HCT116 (cell line): ENCODE measurements around the gene MDP1. TPM values are rescaled to one million over a fixed set of nuclear protein-coding genes. Genes with fewer than 3 reads are reported as not detected.

Source experiments
- ATAC-seq: fragments of 200-7000 bp; cut with Tn5 transposase; 2 replicates; pipeline ENCODE4 v1.9.1; 2020; ENCODE audit warnings: mild to moderate bottlenecking, moderate library complexity
- BruUV-seq: library from RNA; stranded (reverse); fragments of 400-500 nt; replicated peaks from 2 replicates; lab custom pipeline; 2021; lab: Mats Ljungman, UMichigan
- CTCF ChIA-PET: fragments of 300-600 bp; sonication (Branson Sonifier 250); formaldehyde crosslinking; loops from one replicate; lab custom pipeline; 2021; ENCODE audit warnings: antibody characterized with exemption; lab: Charles Lee
- POLR2A ChIA-PET: fragments of 300-600, 350-600 bp; sonication (Branson Sonifier 250); formaldehyde crosslinking; loops from one replicate; lab custom pipeline; 2021; ENCODE audit warnings: antibody characterized with exemption; lab: Charles Lee
- RAD21 ChIA-PET, 2 experiments: fragments of 300-600 bp; sonication (Branson Sonifier 250); formaldehyde crosslinking; loops; one replicate each; lab custom pipeline; 2023; ENCODE audit warnings: low total read pairs in 2 of 2; ENCODE audit not compliant: uncharacterized antibody in 2 of 2, unreplicated experiment in 2 of 2, low non-redundant PET in 1 of 2; lab: Charles Lee
- DNase-seq: peaks from one replicate; pipeline ENCODE4 v3.0.0-alpha.2; 2010; ENCODE audit warnings: low read depth, low spot score
- H2AFZ ChIP-seq: fragments of 200-600 bp; shearing (Covaris generic), sonication (generic); 2 replicates; pipeline ENCODE4 v1.6.1; 2017; ENCODE audit warnings: low read depth, mixed run types, mixed read lengths, antibody characterized with exemption, low read length; ENCODE audit not compliant: poor library complexity, severe bottlenecking
- H3K27ac ChIP-seq: 2 replicates; pipeline ENCODE4 v1.5.1; 2012; ENCODE audit warnings: low read depth, low read length
- H3K27me3 ChIP-seq: fragments of 200-600 bp; sonication (generic); 2 replicates; pipeline ENCODE4 v1.6.1; 2016; ENCODE audit warnings: mixed run types, low read length, mixed read lengths; ENCODE audit not compliant: insufficient read depth
- H3K36me3 ChIP-seq, 2 experiments: fragments of 200-500 bp in 1 of 2; fragments of 200-600 bp in 1 of 2; sonication (Bioruptor generic) in 1 of 2; sonication (generic) in 1 of 2; 2 replicates each; pipeline versions ENCODE4 v1.5.1 to v1.6.1; 2014 to 2016; ENCODE audit warnings: low read length in 2 of 2, inconsistent platforms in 1 of 2, mixed read lengths in 1 of 2, mixed run types in 1 of 2; ENCODE audit not compliant: insufficient read depth in 2 of 2, control insufficient read depth in 1 of 2
- H3K4me1 ChIP-seq, 2 experiments: fragments of 200-600 bp in 1 of 2; sonication (generic) in 1 of 2; 2 replicates each; pipeline versions ENCODE4 v1.5.1 to v1.6.1; 2012 to 2017; ENCODE audit warnings: low read length in 2 of 2, inconsistent platforms in 1 of 2, mild to moderate bottlenecking in 1 of 2, mixed read lengths in 1 of 2, mixed run types in 1 of 2, moderate library complexity in 1 of 2; ENCODE audit not compliant: insufficient read depth in 2 of 2, control insufficient read depth in 1 of 2
- H3K4me2 ChIP-seq: fragments of 200-600 bp; sonication (generic); 2 replicates; pipeline ENCODE4 v1.6.1; 2017; ENCODE audit warnings: mixed run types, low read length, mixed read lengths
- H3K4me3 ChIP-seq, 2 experiments: fragments of 200-600 bp in 1 of 2; sonication (generic) in 1 of 2; replicated peaks in 1 of 2; 2 replicates each; pipeline ENCODE4 v1.5.1; 2011 to 2016; ENCODE audit warnings: low read length in 2 of 2, control low read depth in 1 of 2, low read depth in 1 of 2, mild to moderate bottlenecking in 1 of 2, mixed read lengths in 1 of 2, mixed run types in 1 of 2
- H3K79me2 ChIP-seq: fragments of 200-600 bp; sonication (generic); 2 replicates; pipeline ENCODE4 v1.6.1; 2017; ENCODE audit warnings: mild to moderate bottlenecking, mixed run types, low read length, moderate library complexity, mixed read lengths; ENCODE audit not compliant: insufficient read depth
- H3K9ac ChIP-seq: fragments of 200-600 bp; sonication (generic); 2 replicates; pipeline ENCODE4 v1.6.1; 2016; ENCODE audit warnings: low read length, mixed read lengths
- H3K9me2 ChIP-seq: fragments of 200-600 bp; sonication (generic), shearing (Covaris generic); 2 replicates; pipeline ENCODE4 v1.6.1; 2017; ENCODE audit warnings: mixed run types, mild to moderate bottlenecking, moderate library complexity; ENCODE audit not compliant: insufficient read depth
- H3K9me3 ChIP-seq, 2 experiments: fragments of 200-500 bp in 1 of 2; fragments of 200-600 bp in 1 of 2; sonication (Bioruptor generic) in 1 of 2; sonication (generic) in 1 of 2; 2 replicates each; pipeline ENCODE4 v1.6.1; 2014 to 2017; ENCODE audit warnings: low read length in 2 of 2, mixed read lengths in 2 of 2, inconsistent platforms in 1 of 2, low read depth in 1 of 2, mild to moderate bottlenecking in 1 of 2, mixed run types in 1 of 2, moderate library complexity in 1 of 2; ENCODE audit not compliant: control insufficient read depth in 1 of 2, insufficient read depth in 1 of 2
- H4K20me1 ChIP-seq: fragments of 200-600 bp; sonication (generic), shearing (Covaris generic); 2 replicates; pipeline ENCODE4 v1.6.1; 2017; ENCODE audit warnings: mixed run types, mild to moderate bottlenecking, moderate library complexity; ENCODE audit not compliant: insufficient read depth
- ATF3 ChIP-seq: IDR thresholded peaks from 2 replicates; pipeline ENCODE4 v1.6.1; 2012
- CTCF ChIP-seq, 3 experiments: fragments of 200-600 bp in 1 of 3; sonication (generic) in 1 of 3; IDR thresholded peaks in 2 of 3; conservative IDR thresholded peaks in 1 of 3; 2 replicates each; pipeline ENCODE4 v1.5.1; 2012 to 2017; ENCODE audit warnings: low read depth in 2 of 3, low read length in 2 of 3, antibody characterized with exemption in 1 of 3, borderline replicate concordance in 1 of 3, control low read depth in 1 of 3, mild to moderate bottlenecking in 1 of 3, mixed read lengths in 1 of 3, mixed run types in 1 of 3, moderate library complexity in 1 of 3; ENCODE audit not compliant: insufficient read depth in 1 of 3
- EZH2phosphoT487 ChIP-seq: fragments of 200-600 bp; IDR thresholded peaks from 2 replicates; pipeline ENCODE4 v1.6.1; 2018; ENCODE audit warnings: antibody characterized with exemption, borderline replicate concordance
- FOSL1 ChIP-seq: IDR thresholded peaks from 2 replicates; pipeline ENCODE4 v1.6.1; 2012; ENCODE audit warnings: low read depth
- JUND ChIP-seq: IDR thresholded peaks from 2 replicates; pipeline ENCODE4 v1.6.1; 2012
- MAX ChIP-seq: IDR thresholded peaks from 2 replicates; pipeline ENCODE4 v1.6.1; 2012
- POLR2A ChIP-seq: IDR thresholded peaks from 2 replicates; pipeline ENCODE4 v1.7.0; 2011; ENCODE audit warnings: borderline replicate concordance; ENCODE audit not compliant: insufficient read depth, insufficient read length; ENCODE audit errors: extremely low read depth
- RAD21 ChIP-seq: IDR thresholded peaks from 2 replicates; pipeline ENCODE4 v1.6.1; 2012; ENCODE audit warnings: low read depth, mild to moderate bottlenecking
- REST ChIP-seq: IDR thresholded peaks from 2 replicates; pipeline ENCODE4 v1.6.1; 2012; ENCODE audit warnings: low read depth
- SP1 ChIP-seq: IDR thresholded peaks from 2 replicates; pipeline ENCODE4 v1.6.1; 2012; ENCODE audit warnings: low read depth
- SRF ChIP-seq: IDR thresholded peaks from 2 replicates; pipeline ENCODE4 v1.6.1; 2012; ENCODE audit warnings: low read depth
- YY1 ChIP-seq: IDR thresholded peaks from 2 replicates; pipeline ENCODE4 v1.6.1; 2011; ENCODE audit warnings: low read length, low read depth, moderate library complexity, mild to moderate bottlenecking; ENCODE audit not compliant: insufficient replicate concordance; ENCODE audit errors: extremely low read depth
- ZFX ChIP-seq: fragments of 450-650 bp; IDR thresholded peaks from 2 replicates; pipeline ENCODE4 v1.6.1; 2017
- intact Hi-C: fragments of 100-400 bp; cut with micrococcal nuclease; formaldehyde crosslinking; loops from 2 replicates; pipeline ENCODE4 v1.10.0; 2022
- total RNA-seq: library from RNA; stranded (reverse); gene quantifications from one replicate; pipeline ENCODE4 v1.2.1, GENCODE V29; 2021; ENCODE audit not compliant: unreplicated experiment

MDP1 gene
- total RNA-seq, 1 experiment from 2014 or later = 15.9 TPM

- H3K4me1 ChIP-seq = peaks cover 12 to 41% of the 10 kb centered on the region in 2 experiments
- H4K20me1 ChIP-seq = no peaks in the 10 kb centered on the region
- no TSS peak for BruUV-seq
- H3K9ac ChIP-seq = no peak overlapping the region
- no peaks in the 10 kb centered on the region for H3K9me2 ChIP-seq
- peaks cover 37% of the 10 kb centered on the region for H3K79me2 ChIP-seq
- H3K27ac ChIP-seq = no peak overlapping the region
- TF ChIP-seq EZH2phosphoT487 = no peak
- no peak for TF ChIP-seq POLR2A
- no peak for TF ChIP-seq SRF
- TF ChIP-seq FOSL1 = no peak
- no peak for TF ChIP-seq YY1
- no peak for TF ChIP-seq SP1
- no peak for TF ChIP-seq RAD21
- TF ChIP-seq MAX = no peak
- TF ChIP-seq CTCF (IDR thresholded peaks at IDR 0.05 in 2 of 3, conservative IDR thresholded peaks at IDR 0.05 in 1 of 3; ENCODE audit: borderline replicate concordance in 1 of 3, insufficient read depth in 1 of 3, low read depth in 2 of 3, low read length in 2 of 3) = no peak
- no peak for TF ChIP-seq ATF3
- no peak for TF ChIP-seq ZFX
- TF ChIP-seq JUND = no peak
- TF ChIP-seq REST = no peak
- no peaks in the 10 kb centered on the region for H3K9me3 ChIP-seq
- intact Hi-C loops = no loop called here
- ChIA-PET CTCF (interaction anchor here (1.1 kb wide), 1 partner anchor 193 kb away, joined by 3 read pairs; no protein-coding TSS in a partner anchor), RAD21 (no interaction called here), POLR2A (interaction anchor here (1.1 kb wide), 1 partner anchor 33 kb away, joined by 3 read pairs; the partner anchor contains the start of gene RABGGTA)
- H2AFZ ChIP-seq = no peak overlapping the region
- H3K4me3 ChIP-seq = no peak overlapping the region
- peaks cover 45 to 59% of the 10 kb centered on the region in 2 experiments; a peak in 3 of 4 replicates for H3K36me3 ChIP-seq
- DNase-seq (no peak), ATAC-seq (no peak)
- no peak overlapping the region for H3K4me2 ChIP-seq
- no peaks in the 10 kb centered on the region for H3K27me3 ChIP-seq
Measured at GRCh38 chr14:24238527-24239037, 22.7 kb upstream of the MDP1 start.
